Bronchial epithelial cell (primary cell): ENCODE results near the gene SEMA3C. TPM values are rescaled to one million over a fixed set of nuclear protein-coding genes. Genes with fewer than 3 reads are reported as not detected.
A peak's percentile ranks its signal among the peaks of the same experiment; 100 is the strongest.

Source experiments
- DNase-seq: peaks from one replicate; pipeline ENCODE4 v3.0.0-alpha.2; 2010; ENCODE audit warnings: low read depth
- FAIRE-seq: peaks from 2 replicates; lab custom pipeline; 2011; peaks lifted over from hg19 to GRCh38; lab: Jason Lieb, UNC
- H3K27me3 ChIP-seq: 2 replicates; pipeline ENCODE4 v1.5.1; 2011; ENCODE audit warnings: low read length; ENCODE audit not compliant: control insufficient read depth, insufficient read depth
- H3K36me3 ChIP-seq: 2 replicates; pipeline ENCODE4 v1.5.1; 2011; ENCODE audit warnings: low read length; ENCODE audit not compliant: control insufficient read depth, insufficient read depth
- H3K4me3 ChIP-seq: 2 replicates; pipeline ENCODE4 v1.5.1; 2011; ENCODE audit warnings: mild to moderate bottlenecking, low read depth, low read length, control low read depth
- total RNA-seq: library from RNA; depleted of rRNA; stranded (reverse); fragments of >200 nt; gene quantifications from 2 replicates; pipeline ENCODE4 v1.2.1, GENCODE V29; 2014
- TF ChIP-seq, protein P1 (sequence below): IDR thresholded peaks from 2 replicates; pipeline ENCODE4 v1.5.1; 2011; ENCODE audit warnings: mild to moderate bottlenecking, moderate library complexity, low read length, control low read depth, inconsistent platforms; ENCODE audit not compliant: insufficient read depth, severe bottlenecking

Gene SEMA3C
- total RNA-seq, 1 donor from 2014 or later = 178 TPM

DNA sequence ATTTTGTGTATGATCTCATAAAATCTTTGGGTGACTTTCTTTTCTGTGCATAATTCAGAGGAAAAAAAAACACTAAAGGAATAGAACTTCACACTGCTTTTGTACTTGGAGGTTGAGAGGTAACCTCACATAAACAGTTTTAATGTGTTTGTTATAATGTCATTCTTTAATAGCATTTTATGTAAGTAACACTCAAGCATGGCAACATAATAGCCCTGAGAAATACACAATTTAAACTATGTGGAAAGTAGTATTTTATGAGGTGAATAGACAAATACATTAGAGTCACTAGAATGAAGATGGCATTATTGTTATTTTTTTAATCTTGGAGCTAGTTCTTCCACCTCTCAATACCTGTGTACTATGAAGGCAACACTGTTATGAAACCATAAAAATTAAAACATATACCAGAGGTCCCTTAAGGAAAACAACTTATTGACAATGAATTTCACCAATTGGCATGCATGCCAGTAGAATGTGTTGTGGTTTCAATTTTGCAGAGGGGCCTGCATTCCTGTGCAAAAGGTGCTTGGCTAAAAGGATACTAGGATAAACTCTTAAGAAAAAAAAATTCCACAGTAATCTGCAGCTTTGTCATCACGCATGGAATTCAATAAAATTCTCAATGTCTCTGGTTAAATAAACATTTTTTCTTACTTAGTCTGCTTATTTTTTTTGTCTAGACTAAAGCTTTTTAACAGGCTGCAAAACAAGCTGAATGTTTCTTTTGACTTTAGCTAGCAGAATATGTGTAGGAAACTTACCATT lies 177.9 kb downstream of the SEMA3C start:
- FAIRE-seq = no peak
- H3K4me3 ChIP-seq = no peak overlapping the region

GRCh38 chr7:80736371-80737125 lies 182.3 kb downstream of the SEMA3C start:
- Histone ChIP-seq H3K36me3 (no peaks in the 10 kb centered on the region), H3K4me3 (no peak overlapping the region), H3K27me3 (no peaks in the 10 kb centered on the region)
- TF ChIP-seq, protein P1, sequence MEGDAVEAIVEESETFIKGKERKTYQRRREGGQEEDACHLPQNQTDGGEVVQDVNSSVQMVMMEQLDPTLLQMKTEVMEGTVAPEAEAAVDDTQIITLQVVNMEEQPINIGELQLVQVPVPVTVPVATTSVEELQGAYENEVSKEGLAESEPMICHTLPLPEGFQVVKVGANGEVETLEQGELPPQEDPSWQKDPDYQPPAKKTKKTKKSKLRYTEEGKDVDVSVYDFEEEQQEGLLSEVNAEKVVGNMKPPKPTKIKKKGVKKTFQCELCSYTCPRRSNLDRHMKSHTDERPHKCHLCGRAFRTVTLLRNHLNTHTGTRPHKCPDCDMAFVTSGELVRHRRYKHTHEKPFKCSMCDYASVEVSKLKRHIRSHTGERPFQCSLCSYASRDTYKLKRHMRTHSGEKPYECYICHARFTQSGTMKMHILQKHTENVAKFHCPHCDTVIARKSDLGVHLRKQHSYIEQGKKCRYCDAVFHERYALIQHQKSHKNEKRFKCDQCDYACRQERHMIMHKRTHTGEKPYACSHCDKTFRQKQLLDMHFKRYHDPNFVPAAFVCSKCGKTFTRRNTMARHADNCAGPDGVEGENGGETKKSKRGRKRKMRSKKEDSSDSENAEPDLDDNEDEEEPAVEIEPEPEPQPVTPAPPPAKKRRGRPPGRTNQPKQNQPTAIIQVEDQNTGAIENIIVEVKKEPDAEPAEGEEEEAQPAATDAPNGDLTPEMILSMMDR = no peak
- peak; percentile 54 for DNase-seq
- no peak for FAIRE-seq

More for the DNA sequence above, 177.9 kb downstream of the SEMA3C start:
- no peaks in the 10 kb centered on the region for H3K27me3 ChIP-seq
- H3K36me3 ChIP-seq = peaks cover 5% of the 10 kb centered on the region
- TF ChIP-seq, protein P1 = no peak
- no peak for DNase-seq

DNA sequence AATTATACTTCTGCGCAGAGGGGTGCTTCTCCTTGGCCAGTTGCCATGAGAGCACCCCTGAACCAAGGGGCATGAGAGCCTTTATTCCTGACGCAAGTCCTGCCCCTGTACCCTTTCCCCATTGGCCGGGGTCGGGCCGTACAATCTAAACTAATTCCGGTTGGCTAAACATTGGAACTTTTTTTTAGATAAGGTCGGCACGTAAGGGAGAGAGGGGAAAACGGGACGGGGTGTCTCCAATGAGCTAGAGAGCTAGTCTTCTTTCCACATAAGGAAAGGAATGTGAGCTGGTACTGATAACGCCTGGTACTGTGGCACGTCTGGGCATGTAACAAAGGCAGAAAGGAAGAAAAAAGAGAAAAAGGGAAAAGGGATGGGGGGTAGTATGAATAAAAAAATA lies 183.5 kb downstream of the SEMA3C start:
- H3K36me3 ChIP-seq = no peaks in the 10 kb centered on the region
- DNase-seq (no peak), FAIRE-seq (no peak)
- TF ChIP-seq, protein P1 = no peak
- no peak overlapping the region for H3K4me3 ChIP-seq
- H3K27me3 ChIP-seq = no peaks in the 10 kb centered on the region

- no peak for FAIRE-seq
- TF ChIP-seq, protein P1 = no peak
- DNase-seq = no peak
- no peaks in the 10 kb centered on the region for H3K27me3 ChIP-seq
- no peak overlapping the region for H3K4me3 ChIP-seq
- H3K36me3 ChIP-seq = no peaks in the 10 kb centered on the region
Measured at GRCh38 chr7:80734011-80734410, 184.8 kb downstream of the SEMA3C start.

DNA sequence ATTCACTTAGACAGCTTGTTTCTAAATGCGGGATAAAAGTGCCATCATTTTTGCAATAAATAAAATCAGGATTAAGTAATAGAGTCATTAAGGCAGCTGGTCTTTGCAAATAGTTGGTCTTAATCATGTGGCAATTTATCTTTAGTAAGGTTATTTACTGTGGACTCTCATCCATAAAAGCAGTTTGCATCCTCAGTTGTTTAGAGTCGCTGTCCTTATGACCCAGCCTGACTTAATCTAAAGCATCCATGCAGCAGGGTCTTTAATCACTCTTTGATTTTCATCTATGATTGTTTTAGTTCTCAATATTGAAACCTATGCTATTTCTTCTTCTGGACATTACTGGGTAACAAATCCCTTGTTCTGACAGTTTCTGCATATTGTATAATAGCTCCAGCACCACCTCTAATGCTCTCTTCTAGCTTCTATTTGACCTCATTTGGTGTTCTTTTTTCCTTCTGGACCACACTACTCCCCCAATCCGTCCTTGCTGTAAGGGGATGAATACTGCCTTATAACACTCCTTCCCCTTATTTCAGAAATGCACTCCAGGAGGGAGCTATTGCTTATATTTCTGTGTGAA lies 185.4 kb downstream of the SEMA3C start:
- DNase-seq (no peak), FAIRE-seq (no peak)
- Histone ChIP-seq H3K4me3 (no peak overlapping the region), H3K27me3 (no peaks in the 10 kb centered on the region), H3K36me3 (no peaks in the 10 kb centered on the region)
- TF ChIP-seq, protein P1 = no peak
